GM23338 (cell line): ENCODE data around the gene HSD11B1. TPM values are rescaled to one million over a fixed set of nuclear protein-coding genes. Genes with fewer than 3 reads are reported as not detected.

ENCODE experiments used
- ATAC-seq: fragments of 200-7000 bp; cut with Tn5 transposase; 3 replicates; pipeline ENCODE4 v1.9.1; 2020
- DNase-seq: peaks from one replicate; pipeline ENCODE4 v3.0.0-alpha.2; 2015; ENCODE audit warnings: low spot score
- H2AFZ ChIP-seq: fragments of 200-600 bp; sonication (generic); 2 replicates; pipeline ENCODE4 v1.8.0; 2016; ENCODE audit warnings: antibody characterized with exemption, mild to moderate bottlenecking, moderate library complexity
- H3F3A ChIP-seq: fragments of 200-600 bp; sonication (generic); replicated peaks from 2 replicates; pipeline ENCODE4 v1.8.0; 2017; ENCODE audit warnings: antibody characterized with exemption, mixed run types, low read depth
- H3K27ac ChIP-seq: fragments of 200-600 bp; sonication (generic); 2 replicates; pipeline ENCODE4 v1.6.1; 2016; ENCODE audit warnings: low read depth
- H3K27me3 ChIP-seq: fragments of 200-600 bp; sonication (generic); 2 replicates; pipeline ENCODE4 v1.8.0; 2016; ENCODE audit warnings: mild to moderate bottlenecking, mixed run types, moderate library complexity; ENCODE audit not compliant: insufficient read depth
- H3K36me3 ChIP-seq: fragments of 200-600 bp; sonication (generic); 2 replicates; pipeline ENCODE4 v1.8.0; 2016; ENCODE audit warnings: mild to moderate bottlenecking; ENCODE audit not compliant: insufficient read depth
- H3K4me1 ChIP-seq: fragments of 200-600 bp; sonication (generic); 2 replicates; pipeline ENCODE4 v1.8.0; 2016; ENCODE audit warnings: mild to moderate bottlenecking, moderate library complexity; ENCODE audit not compliant: insufficient read depth
- H3K4me2 ChIP-seq: fragments of 200-600 bp; sonication (generic); 2 replicates; pipeline ENCODE4 v1.7.1; 2017; ENCODE audit warnings: mixed run types
- H3K4me3 ChIP-seq: fragments of 200-600 bp; sonication (generic); 2 replicates; pipeline ENCODE4 v1.6.1; 2016; ENCODE audit warnings: mixed run types
- H3K79me2 ChIP-seq: fragments of 200-600 bp; sonication (generic); replicated peaks from 2 replicates; pipeline ENCODE4 v1.8.0; 2017; ENCODE audit warnings: mild to moderate bottlenecking; ENCODE audit not compliant: insufficient read depth
- H3K9me2 ChIP-seq: fragments of 200-600 bp; sonication (generic); 2 replicates; pipeline ENCODE4 v1.8.0; 2017; ENCODE audit not compliant: insufficient read depth
- H4K20me1 ChIP-seq: fragments of 200-600 bp; sonication (generic); replicated peaks from 2 replicates; pipeline ENCODE4 v1.8.0; 2017; ENCODE audit warnings: mild to moderate bottlenecking; ENCODE audit not compliant: insufficient read depth
- H3K27ac Mint-ChIP-seq: 2 replicates; pipeline ENCODE4 v1.8.0; 2020; ENCODE audit warnings: inconsistent platforms, mild to moderate bottlenecking, moderate library complexity, mixed read lengths
- H3K27me3 Mint-ChIP-seq: 3 replicates; pipeline ENCODE4 v1.8.0; 2022; ENCODE audit warnings: low read depth, mild to moderate bottlenecking, moderate library complexity, mixed read lengths, inconsistent platforms; ENCODE audit not compliant: insufficient read depth, poor library complexity
- H3K36me3 Mint-ChIP-seq: 3 replicates; pipeline ENCODE4 v1.8.0; 2021; ENCODE audit warnings: low read depth, mild to moderate bottlenecking, inconsistent platforms, moderate library complexity, mixed read lengths
- H3K4me1 Mint-ChIP-seq: 3 replicates; pipeline ENCODE4 v1.8.0; 2020; ENCODE audit warnings: mild to moderate bottlenecking, inconsistent platforms, mixed read lengths
- H3K4me3 Mint-ChIP-seq: 3 replicates; pipeline ENCODE4 v1.8.0; 2021; ENCODE audit warnings: moderate library complexity, mild to moderate bottlenecking, inconsistent platforms, mixed read lengths
- H3K9me3 Mint-ChIP-seq: 3 replicates; pipeline ENCODE4 v1.8.0; 2020; ENCODE audit warnings: moderate library complexity, mild to moderate bottlenecking, inconsistent platforms, mixed read lengths
- CREB1 ChIP-seq: fragments of 250-450 bp; sonication (Bioruptor Pico); IDR thresholded peaks from 2 replicates; pipeline ENCODE4 v1.5.0; 2020; ENCODE audit warnings: low read depth, mild to moderate bottlenecking, moderate library complexity
- EZH2 ChIP-seq: fragments of 200-600 bp; sonication (generic); IDR thresholded peaks from one replicate; pipeline ENCODE4 v1.8.0; 2017; ENCODE audit warnings: antibody characterized with exemption, mild to moderate bottlenecking, low read depth; ENCODE audit not compliant: unreplicated experiment
- EZH2phosphoT487 ChIP-seq: fragments of 200-600 bp; sonication (generic); IDR thresholded peaks from one replicate; pipeline ENCODE4 v1.8.1; 2018; ENCODE audit warnings: antibody characterized with exemption; ENCODE audit not compliant: unreplicated experiment
- JUNB ChIP-seq: IDR thresholded peaks from one replicate; pipeline ENCODE4 v1.6.1; 2016; ENCODE audit warnings: antibody characterized with exemption; ENCODE audit not compliant: unreplicated experiment
- POLR2AphosphoS5 ChIP-seq: IDR thresholded peaks from 2 replicates; pipeline ENCODE4 v1.6.1; 2016; ENCODE audit warnings: antibody characterized with exemption, low read depth
- STAT1 ChIP-seq: IDR thresholded peaks from one replicate; pipeline ENCODE4 v1.6.1; 2016; ENCODE audit warnings: antibody characterized with exemption; ENCODE audit not compliant: unreplicated experiment
- ZNF114 ChIP-seq: fragments of 250-450 bp; sonication (Bioruptor Pico); IDR thresholded peaks from 2 replicates; pipeline ENCODE4 v1.5.0; 2020; ENCODE audit warnings: mild to moderate bottlenecking, moderate library complexity
- ZNF331 ChIP-seq: fragments of 250-450 bp; sonication (Bioruptor Pico); IDR thresholded peaks from 2 replicates; pipeline ENCODE4 v1.5.0; 2020; ENCODE audit warnings: low read depth, mild to moderate bottlenecking, moderate library complexity
- polyA plus RNA-seq: library from polyadenylated mRNA; unstranded; fragments of >200 nt; fragmentation: Nextera tagmentation; extraction: Ambion mirVana; gene quantifications from 2 replicates; pipeline ENCODE4 v1.2.1, GENCODE V29; 2016
- total RNA-seq: library from RNA; depleted of rRNA; stranded (reverse); fragments of >200 nt; shearing (Covaris generic); gene quantifications from 2 replicates; pipeline ENCODE4 v1.2.3, GENCODE V29; 2014
- TF ChIP-seq, protein P1 (sequence below): IDR thresholded peaks from one replicate; pipeline ENCODE4 v1.6.1; 2018; ENCODE audit warnings: antibody characterized with exemption; ENCODE audit not compliant: unreplicated experiment
- TF ChIP-seq, protein P2 (sequence below), 2 experiments: fragments of 200-600 bp in 1 of 2; sonication (generic) in 1 of 2; conservative IDR thresholded peaks; 2 replicates each; pipeline versions ENCODE4 v1.5.1 to v1.6.1; 2016 to 2017; ENCODE audit warnings: antibody characterized with exemption in 2 of 2, low read depth in 2 of 2, mild to moderate bottlenecking in 2 of 2, moderate library complexity in 1 of 2
- TF ChIP-seq, protein P3 (sequence below): IDR thresholded peaks from 2 replicates; pipeline ENCODE4 v1.6.1; 2016; ENCODE audit warnings: antibody characterized with exemption

The HSD11B1 gene
- total and polyA plus RNA-seq, 2 experiments from 2014 or later = not detected

DNA sequence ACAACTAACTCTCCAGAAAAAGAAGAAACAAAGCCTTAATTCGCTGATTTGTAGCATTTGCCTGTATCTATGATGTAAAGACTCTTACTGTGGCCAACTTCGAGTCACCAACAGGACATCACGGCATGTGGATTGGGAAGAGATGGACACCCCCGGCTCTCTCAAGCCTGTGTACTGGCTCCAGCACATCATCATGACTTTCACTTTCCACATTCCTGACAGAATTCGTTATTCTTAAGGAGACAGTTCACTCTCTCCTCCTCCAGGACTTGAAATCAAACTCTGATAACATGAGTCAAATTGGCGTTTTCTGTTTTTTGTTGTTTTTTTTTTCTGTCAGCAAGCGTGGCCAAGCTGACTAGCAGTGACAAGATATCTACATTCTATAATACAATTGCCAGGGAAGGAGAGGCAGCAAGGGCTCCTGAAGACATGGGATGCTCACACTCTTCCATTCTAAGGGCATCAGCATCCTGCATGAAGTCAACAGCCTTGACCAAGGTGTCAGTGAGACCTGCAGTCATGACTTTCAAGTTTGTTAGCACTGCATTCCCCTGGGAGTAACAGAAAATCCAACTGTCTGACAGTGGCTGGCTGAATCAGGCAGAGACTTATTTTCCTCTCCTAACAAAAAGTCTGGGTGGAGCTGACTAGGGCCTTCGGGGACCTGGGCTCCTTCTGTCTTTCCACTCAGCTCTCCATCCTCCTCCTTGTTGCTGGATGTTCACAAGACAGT lies 37.9 kb downstream of the HSD11B1 start:
- Histone ChIP-seq H2AFZ (no peak overlapping the region), H3K36me3 (no peaks in the 10 kb centered on the region), H3K79me2 (no peaks in the 10 kb centered on the region), H3K27me3 (peaks cover 10% of the 10 kb centered on the region), H3K9me2 (no peaks in the 10 kb centered on the region), H3K4me1 (peaks cover 4% of the 10 kb centered on the region; the same call in 1 of the 2 replicates), H3K4me3 (no peak overlapping the region), H3F3A (no peaks in the 10 kb centered on the region), H3K27ac (no peak overlapping the region), H3K4me2 (no peak overlapping the region), H4K20me1 (no peaks in the 10 kb centered on the region)
- Mint-ChIP-seq H3K27ac (no peak overlapping the region), H3K9me3 (no peaks in the 10 kb centered on the region), H3K27me3 (no peaks in the 10 kb centered on the region), H3K4me3 (no peak overlapping the region), H3K36me3 (no peaks in the 10 kb centered on the region), H3K4me1 (no peaks in the 10 kb centered on the region; the same call in 2 of the 3 replicates)
- ATAC-seq (no peak), DNase-seq (no peak)
- TF ChIP-seq ZNF114 (no peak), ZNF331 (CRISPR knock-in tag) (no peak), CREB1 (CRISPR knock-in tag) (no peak), JUNB (no peak), EZH2phosphoT487 (no peak), POLR2AphosphoS5 (no peak), STAT1 (no peak), EZH2 (no peak)
- TF ChIP-seq, protein P1, sequence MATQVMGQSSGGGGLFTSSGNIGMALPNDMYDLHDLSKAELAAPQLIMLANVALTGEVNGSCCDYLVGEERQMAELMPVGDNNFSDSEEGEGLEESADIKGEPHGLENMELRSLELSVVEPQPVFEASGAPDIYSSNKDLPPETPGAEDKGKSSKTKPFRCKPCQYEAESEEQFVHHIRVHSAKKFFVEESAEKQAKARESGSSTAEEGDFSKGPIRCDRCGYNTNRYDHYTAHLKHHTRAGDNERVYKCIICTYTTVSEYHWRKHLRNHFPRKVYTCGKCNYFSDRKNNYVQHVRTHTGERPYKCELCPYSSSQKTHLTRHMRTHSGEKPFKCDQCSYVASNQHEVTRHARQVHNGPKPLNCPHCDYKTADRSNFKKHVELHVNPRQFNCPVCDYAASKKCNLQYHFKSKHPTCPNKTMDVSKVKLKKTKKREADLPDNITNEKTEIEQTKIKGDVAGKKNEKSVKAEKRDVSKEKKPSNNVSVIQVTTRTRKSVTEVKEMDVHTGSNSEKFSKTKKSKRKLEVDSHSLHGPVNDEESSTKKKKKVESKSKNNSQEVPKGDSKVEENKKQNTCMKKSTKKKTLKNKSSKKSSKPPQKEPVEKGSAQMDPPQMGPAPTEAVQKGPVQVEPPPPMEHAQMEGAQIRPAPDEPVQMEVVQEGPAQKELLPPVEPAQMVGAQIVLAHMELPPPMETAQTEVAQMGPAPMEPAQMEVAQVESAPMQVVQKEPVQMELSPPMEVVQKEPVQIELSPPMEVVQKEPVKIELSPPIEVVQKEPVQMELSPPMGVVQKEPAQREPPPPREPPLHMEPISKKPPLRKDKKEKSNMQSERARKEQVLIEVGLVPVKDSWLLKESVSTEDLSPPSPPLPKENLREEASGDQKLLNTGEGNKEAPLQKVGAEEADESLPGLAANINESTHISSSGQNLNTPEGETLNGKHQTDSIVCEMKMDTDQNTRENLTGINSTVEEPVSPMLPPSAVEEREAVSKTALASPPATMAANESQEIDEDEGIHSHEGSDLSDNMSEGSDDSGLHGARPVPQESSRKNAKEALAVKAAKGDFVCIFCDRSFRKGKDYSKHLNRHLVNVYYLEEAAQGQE = no peak
- TF ChIP-seq, protein P2, sequence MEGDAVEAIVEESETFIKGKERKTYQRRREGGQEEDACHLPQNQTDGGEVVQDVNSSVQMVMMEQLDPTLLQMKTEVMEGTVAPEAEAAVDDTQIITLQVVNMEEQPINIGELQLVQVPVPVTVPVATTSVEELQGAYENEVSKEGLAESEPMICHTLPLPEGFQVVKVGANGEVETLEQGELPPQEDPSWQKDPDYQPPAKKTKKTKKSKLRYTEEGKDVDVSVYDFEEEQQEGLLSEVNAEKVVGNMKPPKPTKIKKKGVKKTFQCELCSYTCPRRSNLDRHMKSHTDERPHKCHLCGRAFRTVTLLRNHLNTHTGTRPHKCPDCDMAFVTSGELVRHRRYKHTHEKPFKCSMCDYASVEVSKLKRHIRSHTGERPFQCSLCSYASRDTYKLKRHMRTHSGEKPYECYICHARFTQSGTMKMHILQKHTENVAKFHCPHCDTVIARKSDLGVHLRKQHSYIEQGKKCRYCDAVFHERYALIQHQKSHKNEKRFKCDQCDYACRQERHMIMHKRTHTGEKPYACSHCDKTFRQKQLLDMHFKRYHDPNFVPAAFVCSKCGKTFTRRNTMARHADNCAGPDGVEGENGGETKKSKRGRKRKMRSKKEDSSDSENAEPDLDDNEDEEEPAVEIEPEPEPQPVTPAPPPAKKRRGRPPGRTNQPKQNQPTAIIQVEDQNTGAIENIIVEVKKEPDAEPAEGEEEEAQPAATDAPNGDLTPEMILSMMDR (conservative IDR thresholded peaks at IDR 0.05; ENCODE audit: low read depth in 2 of 2) = no peak
- TF ChIP-seq, protein P3, sequence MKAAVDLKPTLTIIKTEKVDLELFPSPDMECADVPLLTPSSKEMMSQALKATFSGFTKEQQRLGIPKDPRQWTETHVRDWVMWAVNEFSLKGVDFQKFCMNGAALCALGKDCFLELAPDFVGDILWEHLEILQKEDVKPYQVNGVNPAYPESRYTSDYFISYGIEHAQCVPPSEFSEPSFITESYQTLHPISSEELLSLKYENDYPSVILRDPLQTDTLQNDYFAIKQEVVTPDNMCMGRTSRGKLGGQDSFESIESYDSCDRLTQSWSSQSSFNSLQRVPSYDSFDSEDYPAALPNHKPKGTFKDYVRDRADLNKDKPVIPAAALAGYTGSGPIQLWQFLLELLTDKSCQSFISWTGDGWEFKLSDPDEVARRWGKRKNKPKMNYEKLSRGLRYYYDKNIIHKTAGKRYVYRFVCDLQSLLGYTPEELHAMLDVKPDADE = no peak
